GM21360 (cell line): ENCODE measurements around the gene PIGX.
"Not testable (repeated sequence)": the region's sequence is repeated elsewhere in the genome, so short reads cannot be mapped to it uniquely, and the experiment has no call there.

Source experiments
- ATAC-seq: cut with Tn5 transposase; IDR thresholded peaks from one replicate; pipeline ENCODE4 v1.9.1; 2021; ENCODE audit warnings: mild to moderate bottlenecking, moderate library complexity; ENCODE audit not compliant: unreplicated experiment

PIGX gene

GRCh38 chr3:196700801-196701200, 11.4 kb upstream of the PIGX start:
- no peak for ATAC-seq

GRCh38 chr3:196706327-196706726, 5.8 kb upstream of the PIGX start:
- ATAC-seq = no peak

GRCh38 chr3:196706731-196707130, 5.4 kb upstream of the PIGX start:
- no peak for ATAC-seq

- ATAC-seq = no peak
Measured at GRCh38 chr3:196707566-196707965, 4.6 kb upstream of the PIGX start.

- no peak for ATAC-seq
Measured at GRCh38 chr3:196708467-196708866, 3.7 kb upstream of the PIGX start.

GRCh38 chr3:196712514-196713413, 587 bp downstream of the PIGX start:
- peak; percentile 61 for ATAC-seq

- ATAC-seq = not testable (repeated sequence)
Measured at GRCh38 chr3:196717162-196717561, 5.0 kb downstream of the PIGX start.

GRCh38 chr3:196721097-196721496, 8.9 kb downstream of the PIGX start:
- ATAC-seq = no peak

GRCh38 chr3:196726788-196727675, 14.9 kb downstream of the PIGX start:
- no peak for ATAC-seq

- ATAC-seq = no peak
Measured at GRCh38 chr3:196735751-196736150, 23.6 kb downstream of the PIGX start.

GRCh38 chr3:196736670-196737374, 24.6 kb downstream of the PIGX start:
- ATAC-seq = no peak

- no peak for ATAC-seq
Measured at GRCh38 chr3:196737655-196738054, 25.5 kb downstream of the PIGX start.

- peak; percentile 93 for ATAC-seq
Measured at GRCh38 chr3:196739671-196740480, 27.7 kb downstream of the PIGX start, which contains the start of gene PAK2. TSS of gene PAK2 (plus strand) at chr3:196739857. CDS start at chr3:196782647, 42,790 bp downstream.

- ATAC-seq = no peak
Measured at GRCh38 chr3:196740481-196741248, 28.5 kb downstream of the PIGX start.

GRCh38 chr3:196741249-196741889, 29.2 kb downstream of the PIGX start:
- no peak for ATAC-seq

- not testable (repeated sequence) for ATAC-seq
Measured at GRCh38 chr3:196743569-196743968, 31.4 kb downstream of the PIGX start.

- no peak for ATAC-seq
Measured at GRCh38 chr3:196749125-196749524, 36.9 kb downstream of the PIGX start.

- no peak for ATAC-seq
Measured at GRCh38 chr3:196753201-196753600, 41.0 kb downstream of the PIGX start.
